ENCODE results near the gene CMKLR1.

GRCh38 chr12:108309674-108310312 lies 29.3 kb downstream of the CMKLR1 start:
- TF ChIP-seq, protein P1, sequence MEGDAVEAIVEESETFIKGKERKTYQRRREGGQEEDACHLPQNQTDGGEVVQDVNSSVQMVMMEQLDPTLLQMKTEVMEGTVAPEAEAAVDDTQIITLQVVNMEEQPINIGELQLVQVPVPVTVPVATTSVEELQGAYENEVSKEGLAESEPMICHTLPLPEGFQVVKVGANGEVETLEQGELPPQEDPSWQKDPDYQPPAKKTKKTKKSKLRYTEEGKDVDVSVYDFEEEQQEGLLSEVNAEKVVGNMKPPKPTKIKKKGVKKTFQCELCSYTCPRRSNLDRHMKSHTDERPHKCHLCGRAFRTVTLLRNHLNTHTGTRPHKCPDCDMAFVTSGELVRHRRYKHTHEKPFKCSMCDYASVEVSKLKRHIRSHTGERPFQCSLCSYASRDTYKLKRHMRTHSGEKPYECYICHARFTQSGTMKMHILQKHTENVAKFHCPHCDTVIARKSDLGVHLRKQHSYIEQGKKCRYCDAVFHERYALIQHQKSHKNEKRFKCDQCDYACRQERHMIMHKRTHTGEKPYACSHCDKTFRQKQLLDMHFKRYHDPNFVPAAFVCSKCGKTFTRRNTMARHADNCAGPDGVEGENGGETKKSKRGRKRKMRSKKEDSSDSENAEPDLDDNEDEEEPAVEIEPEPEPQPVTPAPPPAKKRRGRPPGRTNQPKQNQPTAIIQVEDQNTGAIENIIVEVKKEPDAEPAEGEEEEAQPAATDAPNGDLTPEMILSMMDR (IDR thresholded peaks at IDR 0.05) = no peak
- no peak for TF ChIP-seq ZFX (IDR thresholded peaks at IDR 0.05; ENCODE audit: borderline replicate concordance)
